GM23338 (cell line): Measurements from ENCODE around the gene USP20.

Source experiments
- CREB1 ChIP-seq: fragments of 250-450 bp; sonication (Bioruptor Pico); IDR thresholded peaks from 2 replicates; pipeline ENCODE4 v1.5.0; 2020; ENCODE audit warnings: low read depth, mild to moderate bottlenecking, moderate library complexity
- CTCF ChIP-seq, 2 experiments: fragments of 200-600 bp in 1 of 2; sonication (generic) in 1 of 2; conservative IDR thresholded peaks; 2 replicates each; pipeline versions ENCODE4 v1.5.1 to v1.6.1; 2016 to 2017; ENCODE audit warnings: antibody characterized with exemption in 2 of 2, low read depth in 2 of 2, mild to moderate bottlenecking in 2 of 2, moderate library complexity in 1 of 2
- ETS1 ChIP-seq: IDR thresholded peaks from 2 replicates; pipeline ENCODE4 v1.6.1; 2016; ENCODE audit warnings: antibody characterized with exemption
- EZH2 ChIP-seq: fragments of 200-600 bp; sonication (generic); IDR thresholded peaks from one replicate; pipeline ENCODE4 v1.8.0; 2017; ENCODE audit warnings: antibody characterized with exemption, mild to moderate bottlenecking, low read depth; ENCODE audit not compliant: unreplicated experiment
- EZH2phosphoT487 ChIP-seq: fragments of 200-600 bp; sonication (generic); IDR thresholded peaks from one replicate; pipeline ENCODE4 v1.8.1; 2018; ENCODE audit warnings: antibody characterized with exemption; ENCODE audit not compliant: unreplicated experiment
- JUNB ChIP-seq: IDR thresholded peaks from one replicate; pipeline ENCODE4 v1.6.1; 2016; ENCODE audit warnings: antibody characterized with exemption; ENCODE audit not compliant: unreplicated experiment
- NANOG ChIP-seq: IDR thresholded peaks from 2 replicates; pipeline ENCODE4 v1.6.1; 2016; ENCODE audit warnings: antibody characterized with exemption, borderline replicate concordance
- POLR2AphosphoS5 ChIP-seq: IDR thresholded peaks from 2 replicates; pipeline ENCODE4 v1.6.1; 2016; ENCODE audit warnings: antibody characterized with exemption, low read depth
- REST ChIP-seq: IDR thresholded peaks from one replicate; pipeline ENCODE4 v1.6.1; 2018; ENCODE audit warnings: antibody characterized with exemption; ENCODE audit not compliant: unreplicated experiment
- STAT1 ChIP-seq: IDR thresholded peaks from one replicate; pipeline ENCODE4 v1.6.1; 2016; ENCODE audit warnings: antibody characterized with exemption; ENCODE audit not compliant: unreplicated experiment
- ZNF114 ChIP-seq: fragments of 250-450 bp; sonication (Bioruptor Pico); IDR thresholded peaks from 2 replicates; pipeline ENCODE4 v1.5.0; 2020; ENCODE audit warnings: mild to moderate bottlenecking, moderate library complexity
- ZNF331 ChIP-seq: fragments of 250-450 bp; sonication (Bioruptor Pico); IDR thresholded peaks from 2 replicates; pipeline ENCODE4 v1.5.0; 2020; ENCODE audit warnings: low read depth, mild to moderate bottlenecking, moderate library complexity
- ZNF462 ChIP-seq: fragments of 250-450 bp; sonication (Bioruptor Pico); IDR thresholded peaks from 2 replicates; pipeline ENCODE4 v1.5.0; 2020; ENCODE audit warnings: mild to moderate bottlenecking, moderate library complexity

GRCh38 chr9:129814432-129815223 is 20.6 kb upstream of the USP20 start:
- TF ChIP-seq CTCF (conservative IDR thresholded peaks at IDR 0.05; ENCODE audit: low read depth in 2 of 2) (no peak), REST (no peak), ETS1 (no peak), CREB1 (CRISPR knock-in tag) (no peak), EZH2phosphoT487 (no peak), JUNB (no peak), POLR2AphosphoS5 (no peak), EZH2 (no peak), NANOG (no peak), ZNF114 (CRISPR knock-in tag) (no peak), ZNF331 (CRISPR knock-in tag) (no peak), STAT1 (no peak), ZNF462 (CRISPR knock-in tag) (no peak)
